WTC11 (cell line): ENCODE results near the gene RAB18.

Source experiments
- AR ChIP-seq: fragments of 250-450 bp; sonication (Bioruptor Pico); IDR thresholded peaks from 2 replicates; pipeline ENCODE4 v1.9.0; 2021; ENCODE audit warnings: mild to moderate bottlenecking
- ATF2 ChIP-seq: sonication (generic); formaldehyde crosslinking; IDR thresholded peaks from 2 replicates; pipeline ENCODE4 v1.8.1; 2022; ENCODE audit warnings: low read depth, missing genetic modification reagents, borderline replicate concordance
- CTCF ChIP-seq: fragments of 200-600 bp; IDR thresholded peaks from 2 replicates; pipeline ENCODE4 v1.8.0; 2022; ENCODE audit warnings: antibody characterized with exemption
- ERG ChIP-seq: fragments of 250-450 bp; sonication (Bioruptor Pico); IDR thresholded peaks from 2 replicates; pipeline ENCODE4 v1.8.0; 2021; ENCODE audit warnings: mild to moderate bottlenecking
- ESRRA ChIP-seq: sonication (generic); formaldehyde crosslinking; IDR thresholded peaks from 2 replicates; pipeline ENCODE4 v1.8.1; 2022; ENCODE audit warnings: mild to moderate bottlenecking, missing genetic modification reagents, borderline replicate concordance
- IRF2 ChIP-seq: sonication (generic); formaldehyde crosslinking; IDR thresholded peaks from 2 replicates; pipeline ENCODE4 v1.8.0; 2022; ENCODE audit warnings: low read depth, missing genetic modification reagents, borderline replicate concordance
- NFE2L1 ChIP-seq: sonication (generic); formaldehyde crosslinking; IDR thresholded peaks from 2 replicates; pipeline ENCODE4 v1.8.1; 2023; ENCODE audit warnings: missing genetic modification reagents
- ZNF396 ChIP-seq: fragments of 250-450 bp; sonication (Bioruptor Pico); IDR thresholded peaks from 2 replicates; pipeline ENCODE4 v1.8.0; 2021; ENCODE audit warnings: mild to moderate bottlenecking, moderate library complexity, borderline replicate concordance

- TF ChIP-seq CTCF (no peak), ERG (CRISPR knock-in tag) (no peak), ZNF396 (no peak), IRF2 (no peak), AR (no peak), ESRRA (CRISPR knock-in tag) (no peak), ATF2 (no peak), NFE2L1 (CRISPR knock-in tag) (no peak)
Measured at GRCh38 chr10:27581225-27581624, 77.1 kb downstream of the RAB18 start.
